KBM-7 (cell line): ENCODE results near the gene SNTA1.
"Not testable (repeated sequence)": the region's sequence is repeated elsewhere in the genome, so short reads cannot be mapped to it uniquely, and the experiment has no call there.

ENCODE experiments used
- DNase-seq: peaks from one replicate; pipeline ENCODE4 v3.0.0-alpha.2; 2015
- in situ Hi-C: fragments of 300-500 bp; cut with MboI; formaldehyde crosslinking; loops from 2 replicates; pipeline ENCODE4 v1.14.3; 2020; ENCODE audit warnings: low sequenced_read_pairs, low pct_unique_long_range_greater_than_20kb, mixed read lengths

The SNTA1 gene

GRCh38 chr20:33407251-33407650, 36.3 kb downstream of the SNTA1 start:
- peak; percentile 27 for DNase-seq
- in situ Hi-C loops = no loop called here

- in situ Hi-C loops = no loop called here
- no peak for DNase-seq
These were observed 39.3 kb downstream of the SNTA1 start for GRCh38 chr20:33404281-33404680.

DNA sequence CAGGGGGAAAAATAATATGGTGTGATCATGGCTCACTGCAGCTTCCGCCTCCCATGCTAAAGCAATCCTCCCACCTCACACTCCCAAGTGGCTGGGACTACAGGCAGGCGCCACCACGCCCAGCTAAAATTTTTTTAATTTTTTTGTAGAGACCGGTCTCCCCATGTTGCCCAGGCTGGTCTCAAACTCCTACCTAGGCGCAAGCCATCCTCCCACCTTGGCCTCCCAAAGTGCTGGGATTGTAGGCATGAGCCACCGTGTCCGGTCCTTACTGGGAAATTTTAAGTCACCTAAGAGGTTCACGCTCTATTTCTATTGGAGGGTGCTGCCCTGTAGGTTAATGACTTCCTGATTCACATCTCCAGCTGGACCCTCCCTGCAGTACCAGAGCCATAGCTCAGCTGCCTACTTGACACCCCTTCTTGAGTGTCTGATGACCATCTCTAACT, 41.6 kb downstream of the SNTA1 start:
- in situ Hi-C loops = no loop called here
- peak; percentile 42 for DNase-seq

GRCh38 chr20:33401184-33401920, 42.2 kb downstream of the SNTA1 start, which contains the start of gene CDK5RAP1:
CDK5RAP1 (minus strand) TSS chr20:33401519; CDS start chr20:33397064, 4,455 bp downstream.
- in situ Hi-C loops = no loop called here
- peak; percentile 91 for DNase-seq

- in situ Hi-C loops = no loop called here
- DNase-seq = peak; percentile 32
These were observed 42.8 kb downstream of the SNTA1 start for GRCh38 chr20:33400812-33401183.

DNA sequence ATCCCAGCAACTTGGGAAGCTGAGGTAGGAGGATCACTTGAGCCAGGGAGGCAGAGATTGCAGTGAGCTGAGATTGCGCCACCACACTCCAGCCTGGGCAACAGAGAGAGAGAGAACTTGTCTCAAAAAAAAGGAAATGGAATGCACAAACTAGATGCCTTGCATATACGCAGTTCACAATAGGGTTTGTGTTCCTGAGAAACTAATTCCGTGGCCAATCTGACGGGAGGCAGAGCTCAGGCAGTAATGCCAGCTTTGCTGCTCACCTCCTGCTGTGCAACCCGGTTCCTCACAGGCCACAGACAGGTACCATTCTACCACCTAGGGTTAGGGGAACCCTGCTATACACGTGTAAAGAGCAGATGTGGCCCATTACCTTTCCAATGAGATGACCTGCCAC, 43.6 kb downstream of the SNTA1 start:
- in situ Hi-C loops = no loop called here

DNA sequence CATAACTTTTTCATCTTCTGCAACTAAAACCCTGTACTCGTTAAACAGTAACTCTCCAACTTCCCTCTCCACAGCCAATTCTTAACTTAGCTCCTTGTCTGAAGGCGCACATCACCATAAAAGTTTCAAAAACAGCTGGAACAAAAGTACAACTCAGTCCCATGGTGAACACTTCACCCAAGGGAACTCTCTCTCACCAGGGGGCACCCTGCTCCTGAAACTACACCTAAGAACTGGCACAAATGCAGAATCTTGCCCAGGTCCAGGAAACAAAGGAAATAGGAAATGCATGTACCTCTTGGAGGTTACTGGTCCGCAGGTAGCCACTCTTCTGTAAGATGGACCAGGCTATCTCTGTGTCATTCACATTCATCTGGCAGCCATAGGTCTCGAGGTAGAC, 48.8 kb downstream of the SNTA1 start:
- in situ Hi-C loops = no loop called here
- DNase-seq = no peak

More for the DNA sequence above, 43.6 kb downstream of the SNTA1 start:
- DNase-seq = peak; percentile 25

GRCh38 chr20:33393609-33394008, 50.0 kb downstream of the SNTA1 start:
- in situ Hi-C loops = no loop called here

GRCh38 chr20:33391722-33392415, 51.7 kb downstream of the SNTA1 start:
- no peak for DNase-seq
- in situ Hi-C loops = no loop called here

More at GRCh38 chr20:33393609-33394008, 50.0 kb downstream of the SNTA1 start:
- no peak for DNase-seq

GRCh38 chr20:33389326-33389725, 54.2 kb downstream of the SNTA1 start:
- in situ Hi-C loops, DNase-seq: not testable (repeated sequence)

DNA sequence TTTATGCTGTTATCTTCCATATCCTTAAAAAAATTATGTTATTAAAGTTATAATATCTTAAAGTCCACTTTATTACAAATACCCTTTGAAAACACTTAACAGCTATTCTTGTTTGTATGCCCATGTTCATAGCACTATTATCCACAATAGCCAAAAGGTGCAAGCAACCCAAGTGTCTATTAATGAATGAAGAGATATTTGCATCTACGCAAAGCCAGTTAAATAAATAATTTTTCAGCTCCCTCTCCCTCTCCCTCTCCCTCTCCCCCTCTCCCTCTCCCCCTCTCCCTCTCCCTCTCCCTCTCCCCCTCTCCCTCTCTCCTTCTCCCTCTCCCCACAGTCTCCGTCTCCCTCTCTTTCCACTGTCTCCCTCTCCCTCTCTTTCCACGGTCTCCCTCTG, 55.3 kb downstream of the SNTA1 start:
- no peak for DNase-seq
- in situ Hi-C loops = no loop called here

- no peak for DNase-seq
- in situ Hi-C loops = no loop called here
These were observed 56.4 kb downstream of the SNTA1 start for GRCh38 chr20:33387177-33387576.

- in situ Hi-C loops = no loop called here
These were observed 56.9 kb downstream of the SNTA1 start for GRCh38 chr20:33386673-33387072.

DNA sequence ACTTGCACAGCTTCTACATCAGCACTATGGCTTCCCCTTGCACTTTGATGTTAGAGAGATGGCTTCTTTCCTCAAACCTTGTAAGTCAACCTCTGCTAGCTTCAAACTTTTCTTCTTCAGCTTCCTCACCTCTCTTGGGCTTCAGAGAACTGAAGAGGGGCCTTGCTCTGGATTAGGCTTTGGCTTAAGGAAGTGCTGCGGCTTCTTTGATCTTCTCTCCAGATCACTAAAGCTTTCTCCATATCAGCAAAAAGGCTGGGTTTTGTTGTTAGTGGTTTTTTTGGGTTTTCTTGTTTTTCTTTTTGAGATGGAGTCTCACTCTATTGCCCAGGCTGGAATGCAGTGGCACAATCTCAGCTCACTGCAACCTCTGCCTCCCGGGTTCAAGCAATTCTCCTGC, 66.2 kb downstream of the SNTA1 start:
- DNase-seq = no peak
- in situ Hi-C loops = no loop called here

More at GRCh38 chr20:33386673-33387072, 56.9 kb downstream of the SNTA1 start:
- DNase-seq = no peak

DNA sequence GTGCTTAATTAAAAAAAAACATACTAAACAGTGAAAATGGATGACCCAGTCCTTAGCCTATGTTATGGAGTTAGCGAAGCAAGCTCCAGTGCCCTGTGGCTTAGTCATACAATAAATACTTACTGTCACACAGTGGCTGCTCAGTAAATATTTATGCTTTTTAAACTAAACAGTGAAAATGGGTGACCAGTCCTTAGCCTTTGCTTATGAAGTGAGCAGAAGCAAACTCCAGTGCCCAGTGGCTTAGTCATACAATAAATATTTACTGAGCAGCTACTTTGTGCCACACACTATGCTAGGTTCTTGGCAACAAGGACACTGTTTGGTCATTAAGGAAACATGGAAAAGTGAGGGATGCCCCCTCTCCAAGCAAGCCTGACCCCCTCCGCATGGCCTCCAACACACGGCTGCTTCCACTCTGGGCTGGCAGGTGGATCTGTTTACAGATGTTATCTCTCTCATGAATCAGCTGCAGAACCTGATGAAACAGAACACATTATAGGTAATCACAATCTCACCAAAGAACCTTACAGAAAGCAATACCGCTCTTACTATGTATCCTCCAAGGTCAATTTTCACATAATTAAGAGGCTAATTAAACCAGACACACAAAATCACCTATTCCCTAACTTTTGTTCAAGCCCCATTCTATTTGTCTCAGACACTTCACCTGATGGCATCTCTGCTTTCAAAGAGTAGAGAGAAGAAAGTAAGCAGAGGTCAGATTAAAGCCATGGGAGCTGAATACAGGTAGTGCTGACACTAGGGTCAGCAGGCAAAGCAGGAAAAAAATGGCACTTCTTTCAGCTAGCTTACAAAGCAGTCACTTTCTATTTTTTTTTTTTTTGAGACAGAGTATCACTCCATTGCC, 69.6 kb downstream of the SNTA1 start:
- in situ Hi-C loops = no loop called here

GRCh38 chr20:33372993-33373441, 70.5 kb downstream of the SNTA1 start:
- no peak for DNase-seq
- in situ Hi-C loops = no loop called here

More for the DNA sequence above, 69.6 kb downstream of the SNTA1 start:
- DNase-seq = no peak

DNA sequence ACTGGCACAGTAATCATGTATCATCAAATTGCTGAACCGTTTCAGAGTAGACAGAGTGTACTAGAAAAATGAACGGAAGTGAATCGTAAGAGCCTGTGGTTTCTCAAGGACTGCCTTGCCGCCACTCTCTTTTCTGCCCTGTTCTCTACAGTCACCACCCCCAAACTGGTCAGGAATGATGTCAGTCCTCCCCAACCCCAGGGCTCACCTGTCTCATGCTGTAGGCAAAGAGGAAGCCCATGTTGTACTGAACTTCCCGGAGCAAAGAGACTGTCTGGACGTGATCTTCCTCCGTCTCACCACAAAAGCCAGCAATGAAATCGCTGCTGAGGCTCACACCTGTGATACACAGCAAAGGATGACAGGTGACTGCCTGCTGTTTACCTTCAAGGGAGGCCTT, 73.3 kb downstream of the SNTA1 start:
- in situ Hi-C loops = no loop called here

GRCh38 chr20:33362898-33363297, 80.7 kb downstream of the SNTA1 start:
- DNase-seq = no peak
- in situ Hi-C loops = no loop called here

More for the DNA sequence above, 73.3 kb downstream of the SNTA1 start:
- DNase-seq = peak; percentile 66
